ENCODE data around the gene ABCB6.
"Not testable (repeated sequence)": the region's sequence is repeated elsewhere in the genome, so short reads cannot be mapped to it uniquely, and the experiment has no call there.

GRCh38 chr2:219258942-219259341 is 40.2 kb upstream of the ABCB6 start:
- not testable (repeated sequence) for TF ChIP-seq ZNF274 (IDR thresholded peaks at IDR 0.05; ENCODE audit: low read depth, low read length); YY1 (IDR thresholded peaks at IDR 0.05; ENCODE audit: insufficient read depth, insufficient read length)
